GM19035 (cell line): Measurements from ENCODE around the gene IDH3A.

Source experiments
- ATAC-seq: cut with Tn5 transposase; IDR thresholded peaks from one replicate; pipeline ENCODE4 v1.9.1; 2021; ENCODE audit not compliant: unreplicated experiment

Gene IDH3A

DNA sequence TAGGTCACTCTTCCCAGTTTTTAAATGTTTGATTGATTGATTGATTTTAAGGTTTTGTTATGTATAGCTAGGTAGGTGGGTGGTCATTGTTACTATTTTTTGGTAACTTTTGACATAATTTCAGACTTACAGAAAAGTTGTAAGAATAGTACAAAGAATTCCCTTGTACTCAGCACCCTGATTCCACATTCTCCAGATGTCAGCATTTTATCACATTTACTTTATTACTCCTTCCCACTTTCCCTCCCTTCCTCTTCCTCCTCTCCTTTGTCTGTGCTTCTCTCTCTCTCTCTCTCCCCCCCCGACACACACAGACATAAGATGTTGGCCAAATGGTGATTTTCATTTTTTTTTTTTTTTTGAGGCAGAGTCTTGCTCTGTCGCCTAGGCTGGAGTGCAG, 14.8 kb downstream of the IDH3A start:
- no peak for ATAC-seq

DNA sequence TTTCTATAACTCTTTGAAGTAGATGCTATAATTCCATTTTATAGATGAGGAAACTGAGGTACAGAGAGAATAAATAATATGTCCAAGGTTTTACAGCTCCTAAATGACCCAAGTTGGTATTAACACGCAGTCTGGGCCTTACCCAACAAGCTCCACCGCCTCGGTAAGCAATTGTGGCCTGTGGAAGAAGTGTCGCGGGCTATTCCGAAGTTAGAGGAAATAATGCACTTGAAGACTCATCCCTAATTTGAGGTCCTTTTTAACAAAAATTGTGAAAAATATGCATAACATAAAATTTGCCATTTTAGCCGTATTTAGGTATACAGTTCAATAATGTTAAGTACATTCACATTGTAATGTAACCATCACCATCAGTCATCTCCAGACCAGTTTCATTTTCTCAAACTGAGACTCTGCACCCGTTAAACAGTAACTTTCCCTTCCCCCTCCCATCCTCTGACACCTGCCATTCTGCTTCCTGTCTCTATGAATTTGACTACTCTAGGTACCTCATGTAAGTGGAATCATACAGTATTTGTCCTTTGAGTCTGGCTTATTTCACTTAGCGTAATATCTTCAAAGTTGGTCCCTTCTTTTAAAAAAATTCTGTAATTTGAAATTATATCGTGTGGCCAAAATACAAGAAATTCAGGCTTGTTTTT, 18.2 kb downstream of the IDH3A start:
- peak; percentile 70 for ATAC-seq

DNA sequence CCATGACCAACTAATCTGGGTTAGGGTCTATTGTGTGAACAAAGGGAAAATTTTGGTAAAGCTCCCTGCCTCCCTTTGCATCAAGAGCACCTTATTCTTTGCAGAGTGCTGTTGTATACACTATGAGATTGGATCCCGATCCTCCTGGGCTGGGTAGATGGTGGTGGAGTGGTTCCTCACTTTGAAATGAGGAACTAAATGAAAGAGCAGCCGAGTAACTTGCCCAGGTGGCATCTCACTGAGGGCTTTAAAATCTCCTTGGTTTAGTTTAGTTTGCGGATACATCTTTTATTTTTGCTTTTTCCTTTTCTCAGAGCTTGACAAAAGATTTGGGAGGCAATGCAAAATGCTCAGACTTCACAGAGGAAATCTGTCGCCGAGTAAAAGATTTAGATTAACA, 19.4 kb downstream of the IDH3A start:
- ATAC-seq, result no peak

DNA sequence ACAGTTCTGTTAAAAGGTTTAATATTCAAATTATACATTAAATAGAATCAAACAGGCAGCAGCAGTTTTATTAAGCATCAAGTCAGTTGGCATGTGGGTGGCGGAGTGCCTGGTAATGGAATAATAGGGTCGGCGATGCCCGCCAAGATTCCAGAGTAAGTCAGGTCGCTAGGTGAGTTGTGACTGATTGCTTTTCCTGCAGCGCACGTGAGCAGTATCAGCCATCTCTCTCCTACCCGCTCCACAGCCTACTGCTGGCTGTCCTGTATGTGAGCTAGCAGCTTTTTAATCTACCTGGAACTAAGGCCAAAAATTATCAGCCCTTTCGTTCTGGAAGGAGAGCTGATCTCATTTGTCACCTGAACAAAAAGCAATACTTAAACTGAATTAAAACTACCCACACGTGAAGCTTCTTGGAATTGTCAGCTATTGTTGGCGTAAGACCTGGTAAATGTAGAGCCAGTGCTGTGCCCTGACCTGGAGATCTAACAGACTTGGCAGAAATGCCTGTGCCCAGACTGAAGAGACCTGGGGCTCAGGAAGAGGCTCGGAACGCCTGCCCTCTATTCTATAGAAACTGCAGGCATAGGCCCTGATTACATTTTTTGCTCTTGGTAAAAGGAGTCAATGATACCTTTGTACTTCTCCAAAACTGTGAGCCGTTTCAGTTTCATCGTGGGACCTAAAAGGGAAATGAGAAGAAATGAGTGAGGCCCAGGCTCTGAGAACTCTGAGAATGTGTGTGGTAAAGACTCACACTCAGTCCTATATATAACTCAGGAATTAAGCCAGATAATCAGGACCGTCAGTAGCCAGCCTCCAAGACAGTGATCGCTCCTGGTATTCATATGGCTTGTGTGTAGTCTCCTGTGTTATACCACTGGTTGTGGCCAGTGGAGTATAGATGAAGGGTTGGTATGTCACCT, 21.9 kb downstream of the IDH3A start:
- ATAC-seq, result no peak

DNA sequence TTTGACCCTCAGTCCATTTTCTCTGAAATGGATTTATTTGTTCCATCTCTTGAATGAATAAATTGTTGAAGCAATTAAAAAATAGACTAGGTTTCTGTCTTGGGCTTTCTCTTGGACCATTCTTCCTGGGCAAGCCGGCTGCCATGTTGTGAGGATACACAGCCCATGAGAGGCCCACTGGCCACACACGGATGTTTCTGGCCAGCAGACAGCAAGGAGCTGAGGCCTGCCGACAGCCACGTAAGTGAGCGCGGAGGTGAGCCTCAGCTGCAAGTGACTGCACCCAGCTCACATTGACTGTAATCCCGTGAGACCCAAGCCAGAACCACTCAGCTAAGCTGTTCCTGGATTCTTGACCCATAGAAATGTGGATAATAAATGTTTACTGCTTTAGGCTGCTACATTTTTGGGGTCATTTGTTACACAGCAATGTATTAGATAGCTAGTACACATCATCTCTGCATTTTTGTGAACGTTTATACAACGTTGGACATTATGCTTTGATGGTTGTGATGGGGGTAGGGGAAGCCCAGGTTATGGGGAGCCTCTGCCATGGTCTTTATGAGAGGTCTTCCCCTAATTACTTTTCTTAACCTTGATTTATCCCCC, 22.8 kb downstream of the IDH3A start:
- ATAC-seq, result no peak

DNA sequence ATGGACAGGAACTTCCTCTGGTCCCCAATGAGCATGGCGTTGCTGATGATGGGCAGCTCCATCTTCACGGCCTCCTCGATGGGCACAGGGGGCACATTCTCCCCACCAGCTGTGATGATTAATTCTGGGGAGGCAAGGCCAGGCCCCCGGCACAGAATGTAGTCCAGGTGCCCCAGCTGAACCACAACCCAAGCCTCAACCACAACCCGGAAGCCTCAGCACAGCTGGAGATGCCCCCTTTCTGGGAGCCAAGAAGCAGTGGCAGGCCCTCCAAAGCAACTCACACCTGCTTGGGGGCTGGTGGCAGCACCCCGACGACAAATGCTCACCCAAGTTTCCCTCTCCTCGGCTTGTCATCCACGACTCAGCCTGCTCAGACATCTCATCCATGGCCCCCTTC, 25.2 kb downstream of the IDH3A start:
- ATAC-seq, result no peak

DNA sequence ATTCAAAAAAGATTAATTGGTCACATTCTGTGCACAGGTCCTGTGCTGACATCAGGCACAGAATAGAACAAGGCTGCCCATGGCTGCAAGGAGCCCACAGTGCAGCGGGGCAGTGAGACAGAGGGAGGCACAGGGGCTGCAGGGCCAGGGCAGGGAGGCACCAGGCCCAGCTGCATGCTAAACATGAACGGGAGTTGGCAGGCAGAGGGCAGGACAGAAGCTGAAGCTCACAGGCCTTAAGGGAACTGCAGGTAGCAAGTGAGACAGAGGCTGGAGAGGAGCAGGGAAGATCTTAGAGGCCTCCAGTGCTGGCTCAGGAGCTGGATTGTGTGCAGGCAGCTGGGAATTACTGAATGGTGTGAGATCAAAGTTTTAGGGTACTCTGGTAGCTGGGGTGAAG, 26.2 kb downstream of the IDH3A start:
- ATAC-seq, result no peak

DNA sequence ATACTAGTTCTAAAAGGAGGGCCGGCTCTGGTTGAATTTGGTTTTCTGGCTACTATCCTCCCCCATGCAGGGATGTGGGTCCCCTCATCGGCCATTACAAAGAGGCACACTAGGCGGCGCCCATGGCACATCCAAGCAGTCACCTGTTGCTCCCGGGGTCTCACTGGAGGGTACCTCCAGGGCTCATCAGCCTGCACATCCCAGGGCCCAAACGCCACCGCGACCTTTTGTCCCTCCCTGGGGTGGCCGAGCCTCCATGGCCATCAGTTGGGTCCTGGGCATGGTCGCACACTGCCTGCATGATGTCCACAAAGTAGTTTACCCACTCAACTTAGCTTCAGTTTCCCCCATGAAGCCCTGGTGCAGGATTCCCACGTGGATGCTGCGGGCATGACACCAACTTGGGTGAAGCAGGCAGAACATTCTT, 28.3 kb downstream of the IDH3A start:
- ATAC-seq, result no peak

DNA sequence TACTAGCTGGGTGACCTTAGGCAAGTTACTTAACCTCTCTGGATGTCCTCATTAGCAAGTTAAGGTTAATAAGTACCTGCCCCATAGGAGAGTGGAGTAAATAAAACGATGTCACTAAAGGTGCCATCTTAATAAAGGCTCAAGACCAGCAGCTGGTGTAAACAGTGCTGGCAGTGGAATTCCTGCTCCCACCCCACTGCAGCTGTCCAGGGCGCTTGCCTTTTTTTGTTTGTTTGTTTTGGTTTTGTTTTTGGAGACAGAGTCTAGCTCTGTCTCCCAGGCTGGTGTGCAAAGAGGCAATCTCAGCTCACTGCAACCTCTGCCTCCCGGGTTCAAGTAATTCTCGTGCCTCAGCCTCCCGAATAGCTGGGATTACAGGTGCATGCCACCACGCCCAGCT, 28.9 kb downstream of the IDH3A start:
- ATAC-seq, result no peak

DNA sequence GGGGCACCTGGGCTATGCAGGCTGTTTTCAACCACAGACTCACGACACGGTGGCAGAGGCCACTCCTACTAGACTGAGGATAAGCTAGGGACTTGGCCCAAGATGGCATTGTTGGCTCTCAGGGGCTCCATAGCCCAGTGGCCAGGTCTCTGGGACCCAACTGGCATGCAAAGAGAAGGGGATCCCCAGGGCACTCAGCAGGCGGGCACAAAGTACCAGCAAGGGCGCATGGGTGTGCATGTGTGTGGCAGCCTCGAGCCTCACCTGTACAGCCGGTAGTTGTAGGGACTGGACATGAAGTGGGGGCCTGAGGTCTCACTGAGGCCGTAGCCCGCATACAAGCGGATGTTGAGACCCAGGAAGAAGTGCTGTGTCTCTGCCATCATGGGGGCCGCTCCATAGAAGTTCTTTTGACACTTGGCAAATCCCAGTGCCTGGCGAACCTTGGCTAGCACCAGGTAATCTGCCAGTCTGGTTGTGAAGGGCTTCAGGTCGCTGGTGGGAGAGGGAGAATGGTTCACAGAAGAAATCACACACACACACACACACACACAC, 30.2 kb downstream of the IDH3A start:
- no peak for ATAC-seq

DNA sequence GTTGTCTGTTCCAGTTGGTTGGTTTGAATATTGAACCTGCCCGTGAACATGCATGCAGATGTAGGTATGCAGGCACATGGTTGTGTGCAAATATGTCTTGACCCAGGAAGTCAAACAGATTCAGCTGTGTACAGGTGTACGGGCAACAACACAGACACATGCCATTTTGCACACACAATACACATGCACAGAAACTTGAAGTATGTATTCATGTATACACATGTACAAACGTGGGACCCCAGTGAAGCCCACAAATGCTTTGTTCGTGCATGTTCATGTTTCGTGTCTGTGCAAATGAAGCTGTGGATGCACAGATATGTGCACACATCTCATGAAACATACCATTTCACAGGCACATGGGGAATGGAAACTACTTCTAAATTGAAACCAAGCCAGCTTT, 30.7 kb downstream of the IDH3A start:
- ATAC-seq, result no peak

DNA sequence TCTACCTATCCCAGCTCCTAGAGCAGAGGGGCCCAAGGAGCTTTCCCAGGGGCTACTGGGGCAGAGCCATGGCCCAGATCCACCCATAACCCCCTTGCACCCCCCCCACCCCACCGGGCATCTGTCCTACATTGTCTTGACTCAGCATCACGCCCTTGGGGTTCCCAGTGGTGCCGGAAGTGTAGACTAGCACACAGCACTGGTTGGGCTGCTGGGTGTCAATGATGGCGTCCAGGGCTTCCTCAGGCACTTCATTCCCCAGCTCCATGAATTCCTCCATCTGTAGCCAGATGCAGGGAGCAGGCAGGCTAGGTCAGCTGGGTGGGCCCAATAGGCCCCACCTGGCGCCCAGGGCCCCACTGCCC, 33.2 kb downstream of the IDH3A start:
- ATAC-seq, result no peak

DNA sequence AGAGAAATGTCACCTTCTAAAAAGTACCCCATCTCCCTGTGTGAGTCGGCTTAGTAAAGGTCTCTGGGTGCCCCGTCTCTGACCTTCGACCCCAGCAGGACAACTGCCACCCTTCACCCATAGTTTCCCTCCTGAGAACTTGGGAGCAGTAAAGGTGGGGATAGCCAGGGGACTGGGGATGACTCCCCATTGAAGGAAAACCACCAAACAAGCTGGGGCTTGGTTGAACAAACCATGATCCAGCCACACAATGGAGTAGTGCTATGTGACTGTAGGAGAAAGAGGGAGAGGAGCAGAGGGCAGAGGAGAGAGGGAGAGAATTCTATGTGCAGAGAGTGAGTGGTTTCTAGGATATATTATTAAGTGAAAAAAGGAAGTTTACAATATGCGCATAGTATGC, 33.7 kb downstream of the IDH3A start:
- no peak for ATAC-seq

DNA sequence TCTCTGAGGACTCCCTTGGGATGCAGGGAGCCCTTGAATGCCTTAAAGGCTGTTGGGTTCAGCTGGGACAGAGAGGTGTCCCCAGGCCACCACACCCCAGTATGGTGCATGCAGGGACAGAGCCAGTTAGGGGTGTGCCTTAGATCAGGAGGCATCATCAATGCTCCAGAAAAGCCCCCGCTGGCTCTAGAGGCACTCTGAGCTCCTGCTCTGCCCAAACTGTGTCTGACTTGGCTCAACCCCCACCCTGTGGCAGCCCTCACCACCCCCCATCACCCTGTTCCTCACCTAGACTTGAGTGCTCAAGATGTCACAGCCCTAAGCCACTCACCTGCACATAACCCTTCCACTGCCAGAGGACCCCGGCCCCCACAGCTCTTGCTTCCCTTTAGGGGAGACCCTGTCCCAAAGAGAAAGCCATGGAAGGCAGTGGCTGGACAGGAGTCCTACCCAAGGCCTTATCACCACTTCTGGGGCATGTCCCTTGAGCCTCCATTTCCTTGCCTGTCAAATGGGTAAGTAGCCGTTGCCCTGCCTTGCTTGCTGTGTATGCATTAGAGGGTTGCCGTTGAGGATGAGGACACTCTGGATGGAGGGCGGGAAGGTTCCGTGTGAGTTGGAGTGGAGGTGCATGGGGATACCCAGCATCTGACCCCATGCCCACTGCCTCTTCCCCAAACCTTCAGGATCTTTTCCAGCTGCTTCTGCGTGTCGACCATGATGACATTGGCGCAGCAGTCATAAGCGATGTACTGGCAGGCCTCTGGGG, 43.8 kb downstream of the IDH3A start:
- ATAC-seq, result no peak

DNA sequence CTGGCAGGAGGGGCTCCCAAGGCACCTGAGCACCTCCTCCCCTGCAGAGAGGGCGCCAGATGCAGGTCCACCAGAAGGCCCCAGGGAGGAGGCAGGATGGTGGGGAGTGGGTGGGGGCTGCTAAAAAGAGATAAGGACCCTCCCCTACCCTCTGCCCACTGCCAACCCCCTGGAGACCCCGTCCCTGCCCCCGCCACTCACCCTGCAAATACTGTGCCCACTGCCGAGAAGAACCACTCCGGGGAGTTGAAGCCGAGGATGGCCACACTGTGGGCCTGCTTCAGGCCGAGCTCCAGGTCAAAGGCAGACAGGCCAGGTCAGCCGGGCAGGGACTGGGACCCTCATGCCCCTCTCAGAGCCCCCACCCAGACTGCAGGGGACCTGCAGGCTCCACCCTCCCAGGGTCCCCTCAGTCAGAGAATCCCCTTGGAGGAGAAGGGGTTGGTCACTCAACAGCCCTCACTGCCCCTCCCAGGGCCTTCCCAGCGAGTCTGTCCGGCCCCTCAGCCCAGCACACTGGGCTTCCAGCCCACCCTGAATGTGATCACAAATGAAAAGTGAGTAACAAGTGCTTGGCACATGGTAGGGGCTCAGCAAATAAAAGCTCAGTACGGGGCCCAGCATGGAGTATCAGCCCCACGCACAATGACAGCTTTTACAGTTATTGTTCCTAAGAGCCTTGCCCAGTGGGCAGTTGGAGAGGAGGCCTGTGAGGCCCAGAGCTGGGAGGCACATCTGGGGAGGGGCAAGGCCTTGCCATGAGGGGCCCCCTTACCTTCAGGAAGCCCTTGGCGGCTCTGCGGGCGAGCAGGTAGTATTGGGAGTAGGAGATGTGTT, 44.8 kb downstream of the IDH3A start:
- no peak for ATAC-seq

DNA sequence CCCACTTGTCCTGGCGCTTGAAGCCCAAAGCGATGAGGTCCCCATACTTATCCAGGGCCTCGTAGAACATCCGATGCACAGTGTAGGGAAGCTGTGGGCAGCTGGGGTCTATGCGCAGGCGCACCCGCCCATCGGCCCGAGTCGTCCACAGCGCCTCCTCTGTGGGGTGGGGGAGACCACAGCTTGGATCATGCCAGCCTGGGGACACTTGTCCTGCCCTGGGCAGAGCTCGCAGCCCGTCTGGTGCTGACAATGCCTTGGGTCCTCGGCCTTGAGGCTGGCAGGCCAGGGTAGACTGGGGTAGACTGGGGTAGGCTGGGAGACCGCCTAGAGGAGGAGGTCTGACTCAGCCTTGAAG, 45.4 kb downstream of the IDH3A start:
- no peak for ATAC-seq

DNA sequence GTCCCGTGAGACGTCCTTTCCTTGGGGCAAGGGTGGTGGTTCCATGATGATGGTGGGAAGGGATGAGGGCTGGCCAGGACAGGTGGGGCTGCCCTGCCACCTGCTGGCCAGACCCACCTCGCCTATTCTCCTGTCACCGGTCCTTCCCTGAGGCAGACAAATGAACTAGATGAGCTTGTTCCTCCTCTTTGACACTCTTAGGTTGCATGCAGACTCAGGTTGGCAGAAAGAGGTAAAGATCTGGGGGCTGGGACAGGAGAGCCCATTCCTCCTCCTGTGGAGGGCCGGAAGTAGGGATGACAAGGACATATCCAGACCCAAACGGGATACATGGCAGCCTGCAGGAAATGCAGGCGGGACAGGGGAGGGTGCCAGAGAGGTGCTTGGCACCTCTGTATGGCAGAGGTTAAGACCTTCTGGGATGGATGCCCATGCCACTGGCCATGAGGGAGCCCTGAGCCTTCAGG, 46.6 kb downstream of the IDH3A start:
- no peak for ATAC-seq

DNA sequence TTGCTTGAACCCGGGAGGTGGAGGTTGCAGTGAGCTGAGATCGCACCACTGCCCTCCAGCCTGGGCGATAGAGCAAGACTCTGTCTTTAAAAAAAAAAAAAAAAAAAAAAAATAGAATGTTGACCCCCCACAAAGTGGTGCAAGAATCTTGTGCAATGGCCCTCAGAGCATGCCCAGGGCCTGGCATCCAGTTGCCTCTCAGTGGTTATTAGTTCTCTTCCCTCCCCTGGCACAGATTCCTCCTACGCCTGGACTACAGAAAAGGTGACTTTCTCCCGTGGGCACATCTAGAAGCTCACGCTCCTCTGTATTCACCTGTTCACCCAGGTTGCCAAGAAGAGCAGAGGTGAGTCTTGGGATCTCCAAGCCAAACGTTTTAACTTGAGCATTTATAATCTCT, 48.5 kb downstream of the IDH3A start:
- ATAC-seq, result no peak

DNA sequence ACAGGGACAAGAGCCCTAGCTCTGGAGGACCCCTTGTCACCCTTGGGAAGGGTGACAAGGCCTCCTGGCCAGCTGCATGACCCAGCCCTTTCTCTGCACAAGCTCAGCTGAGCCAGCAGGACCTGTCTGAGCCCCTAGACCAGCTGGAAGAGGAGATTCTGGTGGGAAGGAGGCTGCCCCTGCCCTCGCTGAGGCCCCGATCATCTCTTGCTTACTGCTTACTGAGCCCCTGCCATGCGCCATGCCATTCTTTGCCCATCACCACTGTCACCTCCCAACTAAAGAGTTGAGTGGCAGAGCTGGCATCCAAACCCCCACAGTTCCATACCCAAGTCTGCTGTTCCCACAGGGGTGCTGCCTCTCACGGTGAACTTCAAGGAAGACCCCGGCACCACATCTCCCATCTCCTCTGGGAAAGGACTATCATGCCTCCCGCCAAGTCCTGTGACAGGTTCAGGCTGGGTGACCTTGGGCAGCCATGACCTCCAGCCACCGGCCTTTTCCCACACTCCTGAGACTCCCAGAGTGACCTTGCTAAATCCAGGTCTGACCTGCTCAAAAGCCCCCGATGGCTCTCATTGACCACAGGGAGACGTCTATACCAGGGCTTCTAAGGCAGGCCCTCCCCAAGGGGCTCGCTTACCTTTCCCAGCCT, 51.2 kb downstream of the IDH3A start:
- ATAC-seq, result no peak
